H9 (cell line): Measurements from ENCODE around the gene GFPT2. TPM values are rescaled to one million over a fixed set of nuclear protein-coding genes. Genes with fewer than 3 reads are reported as not detected.

Experiments used
- DNase-seq: peaks from one replicate; pipeline ENCODE4 v3.0.0-alpha.2; 2017
- H2AFZ ChIP-seq: one replicate; pipeline ENCODE4 v1.6.1; 2013; ENCODE audit warnings: mild to moderate bottlenecking, low read length, control low read depth, moderate library complexity
- H2AK5ac ChIP-seq: 2 replicates; pipeline ENCODE4 v1.6.1; 2013; ENCODE audit warnings: low read length, control low read depth, mixed read lengths; ENCODE audit not compliant: insufficient read length
- H2BK120ac ChIP-seq: one replicate; pipeline ENCODE4 v1.6.1; 2013; ENCODE audit warnings: low read depth, mild to moderate bottlenecking, low read length, control low read depth, inconsistent platforms; ENCODE audit not compliant: poor library complexity, severe bottlenecking
- H2BK12ac ChIP-seq: 2 replicates; pipeline ENCODE4 v1.6.1; 2013; ENCODE audit warnings: low read length, control low read depth, mixed read lengths, low read depth; ENCODE audit not compliant: insufficient read length
- H2BK15ac ChIP-seq: 2 replicates; pipeline ENCODE4 v1.6.1; 2013; ENCODE audit warnings: low read depth, low read length, control low read depth
- H2BK20ac ChIP-seq: one replicate; pipeline ENCODE4 v1.6.1; 2013; ENCODE audit warnings: low read depth, mild to moderate bottlenecking, low read length, control low read depth, inconsistent platforms; ENCODE audit not compliant: poor library complexity, severe bottlenecking
- H2BK5ac ChIP-seq: 2 replicates; pipeline ENCODE4 v1.6.1; 2013; ENCODE audit warnings: low read length, control low read depth, mixed read lengths; ENCODE audit not compliant: insufficient read length
- H3K14ac ChIP-seq: 2 replicates; pipeline ENCODE4 v1.6.1; 2013; ENCODE audit warnings: low read length, control low read depth; ENCODE audit not compliant: insufficient read depth
- H3K18ac ChIP-seq: 2 replicates; pipeline ENCODE4 v1.6.1; 2013; ENCODE audit warnings: low read depth, mild to moderate bottlenecking, mixed read lengths, low read length, control low read depth; ENCODE audit not compliant: insufficient read length
- H3K23ac ChIP-seq: 2 replicates; pipeline ENCODE4 v1.6.1; 2013; ENCODE audit warnings: low read length, control low read depth, mixed read lengths, low read depth; ENCODE audit not compliant: insufficient read length
- H3K23me2 ChIP-seq: 2 replicates; pipeline ENCODE4 v1.6.1; 2013; ENCODE audit warnings: low read depth, mild to moderate bottlenecking, mixed read lengths, low read length, control low read depth; ENCODE audit not compliant: insufficient read length, poor library complexity, severe bottlenecking
- H3K27ac ChIP-seq: 2 replicates; pipeline ENCODE4 v1.5.1; 2013; ENCODE audit warnings: low read length, control low read depth, mixed read lengths, low read depth; ENCODE audit not compliant: insufficient read length
- H3K27me3 ChIP-seq: 2 replicates; pipeline ENCODE4 v1.6.1; 2013; ENCODE audit warnings: low read length, control low read depth, inconsistent platforms; ENCODE audit not compliant: insufficient read depth
- H3K4ac ChIP-seq: 2 replicates; pipeline ENCODE4 v1.6.1; 2013; ENCODE audit warnings: low read depth, mild to moderate bottlenecking, control low read depth, inconsistent platforms, low read length, moderate library complexity
- H3K4me1 ChIP-seq: 2 replicates; pipeline ENCODE4 v1.6.1; 2013; ENCODE audit warnings: low read length, control low read depth, inconsistent platforms; ENCODE audit not compliant: insufficient read depth
- H3K4me2 ChIP-seq: 2 replicates; pipeline ENCODE4 v1.6.1; 2013; ENCODE audit warnings: low read length, control low read depth, mixed read lengths; ENCODE audit not compliant: insufficient read length, insufficient read depth
- H3K56ac ChIP-seq: 2 replicates; pipeline ENCODE4 v1.6.1; 2013; ENCODE audit warnings: low read depth, mild to moderate bottlenecking, mixed read lengths, low read length, control low read depth; ENCODE audit not compliant: insufficient read length
- H3K79me1 ChIP-seq: 2 replicates; pipeline ENCODE4 v1.6.1; 2013; ENCODE audit warnings: low read depth, mild to moderate bottlenecking, moderate library complexity, low read length, control low read depth, inconsistent platforms; ENCODE audit not compliant: insufficient read depth, poor library complexity, severe bottlenecking
- H3K79me2 ChIP-seq: 2 replicates; pipeline ENCODE4 v1.6.1; 2013; ENCODE audit warnings: low read length, control low read depth, inconsistent platforms; ENCODE audit not compliant: insufficient read depth
- H3K9ac ChIP-seq: 2 replicates; pipeline ENCODE4 v1.6.1; 2013; ENCODE audit warnings: low read length, control low read depth, mixed read lengths; ENCODE audit not compliant: insufficient read length; ENCODE audit errors: extremely low read depth
- H3K9me3 ChIP-seq: one replicate; pipeline ENCODE4 v1.6.1; 2013; ENCODE audit warnings: low read depth, low read length, inconsistent platforms; ENCODE audit not compliant: control insufficient read depth
- H3T11ph ChIP-seq: one replicate; pipeline ENCODE4 v1.6.1; 2013; ENCODE audit warnings: mild to moderate bottlenecking, low read length, control low read depth, inconsistent platforms
- H4K20me1 ChIP-seq: one replicate; pipeline ENCODE4 v1.6.1; 2013; ENCODE audit not compliant: control insufficient read depth, insufficient read length, insufficient read depth
- H4K5ac ChIP-seq: 2 replicates; pipeline ENCODE4 v1.6.1; 2013; ENCODE audit warnings: low read depth, mild to moderate bottlenecking, mixed read lengths, low read length, control low read depth; ENCODE audit not compliant: insufficient read length
- H4K8ac ChIP-seq: replicated peaks from 2 replicates; pipeline ENCODE4 v1.6.1; 2013; ENCODE audit warnings: low read length, control low read depth, mixed read lengths, low read depth; ENCODE audit not compliant: insufficient read length
- H4K91ac ChIP-seq: 2 replicates; pipeline ENCODE4 v1.6.1; 2013; ENCODE audit warnings: low read depth, mild to moderate bottlenecking, moderate library complexity, mixed read lengths, low read length, control low read depth; ENCODE audit not compliant: insufficient read length
- H3K27ac Mint-ChIP-seq, 3 experiments: 2 replicates in 2 of 3; 3 replicates in 1 of 3; pipeline ENCODE4 v1.8.0; 2020 to 2021; ENCODE audit warnings: mixed read lengths in 3 of 3, mild to moderate bottlenecking in 1 of 3, moderate library complexity in 1 of 3
- H3K27me3 Mint-ChIP-seq: 2 replicates; pipeline ENCODE4 v1.8.0; 2021; ENCODE audit warnings: low read depth, mild to moderate bottlenecking, moderate library complexity, mixed read lengths
- H3K36me3 Mint-ChIP-seq, 3 experiments: 2 replicates in 2 of 3; 3 replicates in 1 of 3; pipeline ENCODE4 v1.8.0; 2020 to 2021; ENCODE audit warnings: low read depth in 3 of 3, mixed read lengths in 3 of 3; ENCODE audit not compliant: insufficient read depth in 1 of 3
- H3K4me1 Mint-ChIP-seq, 2 experiments: 2 replicates each; pipeline ENCODE4 v1.8.0; 2020; ENCODE audit warnings: mixed read lengths in 2 of 2
- H3K4me3 Mint-ChIP-seq, 2 experiments: 2 replicates in 1 of 2; 3 replicates in 1 of 2; pipeline ENCODE4 v1.8.0; 2020 to 2021; ENCODE audit warnings: mild to moderate bottlenecking in 2 of 2, mixed read lengths in 2 of 2, moderate library complexity in 1 of 2
- H3K9me3 Mint-ChIP-seq, 2 experiments: 2 replicates in 1 of 2; 3 replicates in 1 of 2; pipeline ENCODE4 v1.8.0; 2020; ENCODE audit warnings: mild to moderate bottlenecking in 2 of 2, mixed read lengths in 2 of 2, moderate library complexity in 1 of 2
- WGBS: extraction: QIAGEN DNeasy Blood & Tissue Kit; methylation state at CpG from one replicate; pipeline ENCODE4 v1.1.7; 2013; ENCODE audit warnings: missing lambda C conversion rate, low lambda C conversion rate, mixed read lengths; ENCODE audit not compliant: insufficient read length; ENCODE audit errors: extremely low coverage; 5-methylcytosine and 5-hydroxymethylcytosine counted together
- total RNA-seq: library from RNA; stranded (reverse); gene quantifications from 2 replicates; pipeline ENCODE4 v1.2.1, GENCODE V29; 2021
- TF ChIP-seq, protein P1 (sequence below): fragments of 200-600 bp; sonication (generic); conservative IDR thresholded peaks from 3 replicates; pipeline ENCODE4 v1.8.0; 2021; ENCODE audit warnings: antibody characterized with exemption, mild to moderate bottlenecking

Gene GFPT2
- total RNA-seq, 1 experiment from 2014 or later, result 89.8 TPM

GRCh38 chr5:180303226-180304015 is 49.7 kb downstream of the GFPT2 start:
- Histone ChIP-seq H2BK12ac (no peak overlapping the region), H2BK20ac (no peak overlapping the region), H2AFZ (no peak overlapping the region), H3K27me3 (no peaks in the 10 kb centered on the region), H3K56ac (no peak overlapping the region), H4K8ac (no peak overlapping the region), H3K9ac (no peak overlapping the region), H4K5ac (no peak overlapping the region), H2BK5ac (no peak overlapping the region), H3K79me1 (no peaks in the 10 kb centered on the region), H3K79me2 (no peaks in the 10 kb centered on the region), H3K4me2 (no peak overlapping the region), H3K27ac (no peak overlapping the region), H3K9me3 (no peaks in the 10 kb centered on the region), H3K18ac (no peak overlapping the region), H3K23me2 (no peaks in the 10 kb centered on the region), H2BK15ac (no peak overlapping the region), H4K20me1 (peaks cover 3% of the 10 kb centered on the region), H3T11ph (no peak overlapping the region), H4K91ac (no peak overlapping the region), H3K4me1 (no peaks in the 10 kb centered on the region), H3K23ac (no peak overlapping the region), H2BK120ac (no peak overlapping the region), H3K4ac (no peak overlapping the region), H3K14ac (no peak overlapping the region), H2AK5ac (no peak overlapping the region)
- Mint-ChIP-seq H3K4me3 (no peak overlapping the region), H3K27me3 (no peaks in the 10 kb centered on the region), H3K9me3 (no peaks in the 10 kb centered on the region), H3K36me3 (peaks cover 58 to 71% (median 67%) of the 10 kb centered on the region in 3 experiments), H3K27ac (no peak overlapping the region; a peak in 1 of 7 replicates), H3K4me1 (peaks cover 0 to 4% of the 10 kb centered on the region in 2 experiments; a peak in 1 of 4 replicates)
- DNase-seq, result no peak
- TF ChIP-seq, protein P1, sequence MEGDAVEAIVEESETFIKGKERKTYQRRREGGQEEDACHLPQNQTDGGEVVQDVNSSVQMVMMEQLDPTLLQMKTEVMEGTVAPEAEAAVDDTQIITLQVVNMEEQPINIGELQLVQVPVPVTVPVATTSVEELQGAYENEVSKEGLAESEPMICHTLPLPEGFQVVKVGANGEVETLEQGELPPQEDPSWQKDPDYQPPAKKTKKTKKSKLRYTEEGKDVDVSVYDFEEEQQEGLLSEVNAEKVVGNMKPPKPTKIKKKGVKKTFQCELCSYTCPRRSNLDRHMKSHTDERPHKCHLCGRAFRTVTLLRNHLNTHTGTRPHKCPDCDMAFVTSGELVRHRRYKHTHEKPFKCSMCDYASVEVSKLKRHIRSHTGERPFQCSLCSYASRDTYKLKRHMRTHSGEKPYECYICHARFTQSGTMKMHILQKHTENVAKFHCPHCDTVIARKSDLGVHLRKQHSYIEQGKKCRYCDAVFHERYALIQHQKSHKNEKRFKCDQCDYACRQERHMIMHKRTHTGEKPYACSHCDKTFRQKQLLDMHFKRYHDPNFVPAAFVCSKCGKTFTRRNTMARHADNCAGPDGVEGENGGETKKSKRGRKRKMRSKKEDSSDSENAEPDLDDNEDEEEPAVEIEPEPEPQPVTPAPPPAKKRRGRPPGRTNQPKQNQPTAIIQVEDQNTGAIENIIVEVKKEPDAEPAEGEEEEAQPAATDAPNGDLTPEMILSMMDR, result no peak
- WGBS, result no CpG with 5 or more reads among the region's 17 CpGs
